Common myeloid progenitor, CD34-positive (primary cell): ENCODE results near the gene MTHFSD.

Source experiments
- CTCF ChIA-PET: fragments of 350-600 bp; sonication (Branson Sonifier 250); formaldehyde crosslinking; loops from one replicate; lab custom pipeline; 2021; ENCODE audit warnings: antibody characterized with exemption; lab: Charles Lee
- POLR2A ChIA-PET: fragments of 350-600 bp; sonication (Branson Sonifier 250); formaldehyde crosslinking; loops from one replicate; lab custom pipeline; 2021; ENCODE audit warnings: antibody characterized with exemption; lab: Charles Lee
- DNase-seq, 3 donors: peaks; one replicate each; pipeline versions ENCODE4 v3.0.0 to v3.0.0-alpha.2; 2013
- H3K27ac ChIP-seq, 2 experiments: 1 replicate in 1 of 2; 2 replicates in 1 of 2; pipeline ENCODE4 v1.7.0; 2013; ENCODE audit warnings: inconsistent platforms in 2 of 2, low read length in 2 of 2, mild to moderate bottlenecking in 2 of 2, low read depth in 1 of 2, moderate library complexity in 1 of 2; ENCODE audit not compliant: severe bottlenecking in 2 of 2, insufficient read depth in 1 of 2, poor library complexity in 1 of 2
- H3K27me3 ChIP-seq, 5 experiments: replicated peaks in 2 of 5; 1 replicate in 3 of 5; 2 replicates in 2 of 5; pipeline versions ENCODE4 v1.6.1 to v1.7.0; 2013; ENCODE audit warnings: low read length in 4 of 5, mild to moderate bottlenecking in 2 of 5, moderate library complexity in 2 of 5, inconsistent platforms in 1 of 5; ENCODE audit not compliant: insufficient read depth in 5 of 5, control insufficient read depth in 4 of 5
- H3K36me3 ChIP-seq, 4 experiments: 1 replicate in 2 of 4; 2 replicates in 2 of 4; pipeline versions ENCODE4 v1.6.1 to v1.7.0; 2013; ENCODE audit warnings: low read length in 3 of 4, control low read depth in 1 of 4, mild to moderate bottlenecking in 1 of 4; ENCODE audit not compliant: control insufficient read depth in 4 of 4, insufficient read depth in 4 of 4
- H3K4me1 ChIP-seq, 4 experiments: 1 replicate in 3 of 4; 2 replicates in 1 of 4; pipeline versions ENCODE4 v1.6.1 to v1.7.1; 2013; ENCODE audit warnings: low read length in 3 of 4, mild to moderate bottlenecking in 3 of 4, control low read depth in 1 of 4, inconsistent platforms in 1 of 4, moderate library complexity in 1 of 4; ENCODE audit not compliant: control insufficient read depth in 4 of 4, insufficient read depth in 4 of 4; ENCODE audit errors: control extremely low read depth in 1 of 4
- H3K4me3 ChIP-seq, 7 experiments: 1 replicate in 4 of 7; 2 replicates in 3 of 7; pipeline versions ENCODE4 v1.5.1 to v1.7.0; 2013; ENCODE audit warnings: mild to moderate bottlenecking in 7 of 7, low read length in 6 of 7, moderate library complexity in 6 of 7, inconsistent platforms in 2 of 7, low read depth in 2 of 7, control low read depth in 1 of 7; ENCODE audit not compliant: insufficient read depth in 4 of 7, control insufficient read depth in 1 of 7; ENCODE audit errors: extremely low read depth in 1 of 7
- H3K9me3 ChIP-seq, 5 experiments: 1 replicate in 4 of 5; 2 replicates in 1 of 5; pipeline versions ENCODE4 v1.6.1 to v1.7.1; 2013; ENCODE audit warnings: low read length in 4 of 5, mild to moderate bottlenecking in 2 of 5, inconsistent platforms in 1 of 5, low read depth in 1 of 5, moderate library complexity in 1 of 5; ENCODE audit not compliant: control insufficient read depth in 4 of 5, insufficient read depth in 2 of 5; ENCODE audit errors: control extremely low read depth in 1 of 5
- WGBS: methylation state at CpG from one replicate; pipeline ENCODE4 v1.1.5; 2013; ENCODE audit not compliant: insufficient coverage; 5-methylcytosine and 5-hydroxymethylcytosine counted together

The MTHFSD gene

DNA sequence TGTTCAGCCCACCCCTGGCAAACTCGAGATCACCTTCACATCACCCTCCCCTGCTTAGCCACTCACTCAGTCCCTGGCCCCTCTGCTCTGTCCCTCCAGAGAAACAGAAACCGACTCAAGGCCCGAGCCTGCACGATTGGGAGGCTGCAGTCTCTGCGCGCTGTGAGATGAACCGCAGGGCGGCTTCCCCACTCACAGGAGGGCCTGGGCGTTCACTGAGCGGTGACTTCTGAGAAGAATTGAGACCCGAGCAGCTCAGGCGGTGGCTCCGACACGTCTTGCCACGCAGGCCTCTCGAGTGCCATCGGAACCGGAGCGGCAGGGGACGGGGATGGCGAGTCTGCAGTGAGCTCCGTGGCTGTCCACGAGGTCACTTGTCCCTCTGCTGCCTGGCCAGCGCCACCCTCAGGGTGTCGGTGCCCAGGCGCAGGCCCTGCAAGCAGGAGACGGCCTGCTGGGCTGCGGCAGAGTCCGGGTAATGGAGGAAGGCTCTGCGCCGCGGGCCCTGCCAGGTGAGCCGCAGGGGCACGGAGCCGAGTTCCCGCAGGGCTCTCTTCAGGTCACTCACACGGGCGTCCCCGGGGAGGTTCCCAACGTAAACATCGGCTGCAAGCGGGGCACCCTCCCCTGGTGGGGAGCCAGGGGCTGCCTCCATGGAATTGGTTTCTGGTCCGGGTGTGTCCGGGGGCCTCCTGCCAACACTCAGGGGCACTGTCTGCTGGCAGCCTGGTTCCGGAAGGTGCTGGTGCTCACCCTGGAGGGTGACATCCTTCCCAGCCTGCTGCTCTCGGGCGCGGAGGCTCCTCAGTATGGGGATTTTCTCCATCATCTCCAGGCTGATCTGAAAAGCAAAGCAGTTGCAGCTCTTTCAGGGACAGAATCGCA, 23.2 kb downstream of the MTHFSD start:
- WGBS: 94% methylated on average over 45 of the region's 49 CpGs
- DNase-seq: no peak
- H3K36me3 ChIP-seq: peaks cover 0 to 20% (median 7%) of the 10 kb centered on the region in 4 experiments
- no peaks in the 10 kb centered on the region for H3K9me3 ChIP-seq
- no peak overlapping the region for H3K4me3 ChIP-seq
- H3K4me1 ChIP-seq: no peaks in the 10 kb centered on the region
- ChIA-PET CTCF (interaction anchor here (0.6 to 1.4 kb wide), 3 partner anchors 9 to 13 kb away, joined by 3 to 4 read pairs (median 3); no protein-coding TSS in a partner anchor), POLR2A (interaction anchor here (0.6 kb wide), 1 partner anchor 155 kb away, joined by 5 read pairs; no protein-coding TSS in a partner anchor)
- H3K27me3 ChIP-seq: no peaks in the 10 kb centered on the region
- no peak overlapping the region for H3K27ac ChIP-seq

DNA sequence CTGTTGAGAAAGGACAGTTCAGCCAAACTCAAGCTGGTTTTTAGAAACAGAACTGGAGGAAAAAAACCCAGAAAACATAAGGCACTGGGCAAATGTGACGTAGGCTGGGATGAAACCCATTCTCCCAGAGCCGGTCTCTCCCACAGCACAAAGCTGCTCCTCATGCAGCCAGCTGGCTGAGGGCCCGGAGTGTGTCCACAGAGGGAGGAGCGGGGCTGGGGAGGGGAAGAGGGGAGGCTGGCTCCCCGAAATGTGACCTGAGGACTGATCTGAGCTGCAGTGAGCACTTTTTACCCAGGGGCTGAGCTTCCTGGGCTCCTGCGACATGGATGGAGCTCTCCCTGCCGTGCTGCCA, 23.9 kb downstream of the MTHFSD start:
- no peak for DNase-seq
- CTCF ChIA-PET: interaction anchor here (0.9 to 1.4 kb wide), 2 partner anchors 10 to 13 kb away, joined by 3 read pairs; no protein-coding TSS in a partner anchor
- WGBS: 98% methylated on average over 4 of the region's 7 CpGs
- POLR2A ChIA-PET: interaction anchor here (0.6 kb wide), 1 partner anchor 155 kb away, joined by 5 read pairs; no protein-coding TSS in a partner anchor
- Histone ChIP-seq H3K27ac (no peak overlapping the region), H3K4me3 (no peak overlapping the region), H3K9me3 (no peaks in the 10 kb centered on the region), H3K36me3 (peaks cover 0 to 14% (median 2%) of the 10 kb centered on the region in 4 experiments), H3K4me1 (no peaks in the 10 kb centered on the region), H3K27me3 (no peaks in the 10 kb centered on the region)

DNA sequence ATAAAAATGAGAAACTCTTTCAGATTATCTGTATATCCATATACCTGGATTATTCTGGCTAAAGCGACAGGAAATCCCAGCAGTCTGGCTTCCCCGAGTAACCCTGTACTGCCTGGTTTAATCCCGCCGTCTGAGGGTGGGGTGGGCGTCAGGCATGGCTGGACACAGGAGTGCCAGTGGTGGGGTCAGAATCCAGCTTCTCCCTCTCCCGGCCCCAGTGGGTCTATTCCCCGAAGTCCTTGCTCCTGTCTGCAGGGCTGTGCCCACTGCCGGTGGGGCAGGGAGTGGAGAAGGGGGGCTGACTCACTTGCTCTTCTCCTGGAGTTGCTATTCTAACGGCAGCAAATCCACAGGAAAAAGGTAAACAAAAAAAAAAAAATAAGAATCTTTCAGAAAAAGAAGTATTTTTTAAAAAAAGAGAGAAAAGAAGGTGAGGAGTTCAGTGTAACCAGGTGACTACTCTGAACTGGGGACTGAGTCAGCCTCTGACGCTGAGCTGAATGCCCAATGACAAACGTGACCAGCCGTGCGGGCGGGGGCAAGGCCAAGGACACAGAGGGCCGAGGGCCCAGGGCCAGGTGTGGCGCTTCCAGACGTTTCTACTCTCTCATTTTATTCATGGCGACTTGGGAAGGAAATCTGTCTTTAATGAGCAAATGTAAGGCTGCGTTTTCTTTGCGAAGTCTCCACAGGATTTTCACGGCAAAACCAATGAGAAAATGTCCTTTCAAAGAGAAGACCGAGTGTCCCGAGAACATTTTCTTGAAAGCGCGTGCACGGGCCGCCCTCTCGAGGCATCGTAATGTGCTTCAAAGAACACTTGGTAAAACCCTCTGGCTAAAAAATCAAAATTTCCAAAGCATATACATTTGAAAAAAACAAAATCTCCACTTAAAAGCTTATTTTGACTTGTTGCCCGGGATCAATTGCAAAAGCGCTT, 24.5 kb downstream of the MTHFSD start:
- WGBS: 98% methylated on average over 19 of the region's 31 CpGs
- CTCF ChIA-PET: interaction anchor here (1.4 kb wide), 1 partner anchor 10 kb away, joined by 3 read pairs; no protein-coding TSS in a partner anchor
- Histone ChIP-seq H3K27ac (no peak overlapping the region), H3K36me3 (peaks cover 0 to 14% (median 0%) of the 10 kb centered on the region in 4 experiments), H3K27me3 (no peaks in the 10 kb centered on the region), H3K9me3 (no peaks in the 10 kb centered on the region), H3K4me1 (no peaks in the 10 kb centered on the region), H3K4me3 (no peak overlapping the region)
- POLR2A ChIA-PET: interaction anchor here (0.6 kb wide), 1 partner anchor 154 kb away, joined by 5 read pairs; no protein-coding TSS in a partner anchor
- no peak for DNase-seq

DNA sequence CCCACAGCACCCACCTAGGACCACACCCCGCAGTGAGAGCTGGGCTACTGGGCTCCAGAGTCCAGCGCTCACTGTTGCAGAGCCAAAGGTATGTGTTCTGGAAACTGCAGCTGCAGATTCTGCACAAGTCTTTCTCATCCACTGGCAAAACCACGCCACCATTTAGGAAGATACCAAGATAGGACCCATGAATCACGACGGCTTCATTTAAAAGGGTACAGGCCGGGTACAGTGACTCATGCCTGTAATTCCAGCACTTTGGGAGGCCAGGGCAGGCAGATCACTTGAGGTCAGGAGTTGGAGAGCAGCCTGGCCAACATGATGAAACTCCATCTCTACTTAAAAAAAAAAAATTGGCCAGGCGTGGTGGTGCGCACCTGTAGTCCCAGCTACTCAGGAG, 25.9 kb downstream of the MTHFSD start:
- H3K27me3 ChIP-seq: peaks cover 0 to 4% (median 0%) of the 10 kb centered on the region in 5 experiments
- POLR2A ChIA-PET: no interaction called here
- WGBS: 85% methylated on average over 8 of the region's 8 CpGs
- CTCF ChIA-PET: interaction anchor here (1.1 kb wide), 1 partner anchor 17 kb away, joined by 3 read pairs; no protein-coding TSS in a partner anchor
- H3K4me1 ChIP-seq: no peaks in the 10 kb centered on the region
- no peak overlapping the region for H3K4me3 ChIP-seq
- DNase-seq: no peak
- H3K36me3 ChIP-seq: peaks cover 0 to 11% (median 0%) of the 10 kb centered on the region in 4 experiments
- H3K27ac ChIP-seq: no peak overlapping the region
- no peaks in the 10 kb centered on the region for H3K9me3 ChIP-seq

- CTCF ChIA-PET: no interaction called here
- no peak overlapping the region for H3K4me3 ChIP-seq
- POLR2A ChIA-PET: no interaction called here
- WGBS: 98% methylated on average over 36 of the region's 38 CpGs
- peaks cover 0 to 9% (median 0%) of the 10 kb centered on the region in 4 experiments for H3K36me3 ChIP-seq
- H3K4me1 ChIP-seq: no peaks in the 10 kb centered on the region
- no peak overlapping the region for H3K27ac ChIP-seq
- DNase-seq: no peak
- H3K9me3 ChIP-seq: no peaks in the 10 kb centered on the region
- peaks cover 0 to 11% (median 2%) of the 10 kb centered on the region in 5 experiments for H3K27me3 ChIP-seq
Measured at GRCh38 chr16:86528061-86528929, 26.7 kb downstream of the MTHFSD start.

GRCh38 chr16:86527366-86527765, 27.7 kb downstream of the MTHFSD start:
- no peak for DNase-seq
- Histone ChIP-seq H3K27ac (no peak overlapping the region), H3K4me3 (no peak overlapping the region), H3K9me3 (no peaks in the 10 kb centered on the region), H3K4me1 (no peaks in the 10 kb centered on the region), H3K27me3 (peaks cover 0 to 19% (median 5%) of the 10 kb centered on the region in 5 experiments), H3K36me3 (peaks cover 0 to 9% (median 0%) of the 10 kb centered on the region in 4 experiments)
- WGBS: 94% methylated on average over 8 of the region's 15 CpGs
- ChIA-PET CTCF (no interaction called here), POLR2A (no interaction called here)
